Fibroblast of skin of abdomen (primary cell): ENCODE measurements around the gene HPCAL1.
"Not testable (repeated sequence)": the region's sequence is repeated elsewhere in the genome, so short reads cannot be mapped to it uniquely, and the experiment has no call there.

Source experiments
- DNase-seq: peaks from one replicate; pipeline ENCODE4 v3.0.0-alpha.2; 2013

The HPCAL1 gene

DNA sequence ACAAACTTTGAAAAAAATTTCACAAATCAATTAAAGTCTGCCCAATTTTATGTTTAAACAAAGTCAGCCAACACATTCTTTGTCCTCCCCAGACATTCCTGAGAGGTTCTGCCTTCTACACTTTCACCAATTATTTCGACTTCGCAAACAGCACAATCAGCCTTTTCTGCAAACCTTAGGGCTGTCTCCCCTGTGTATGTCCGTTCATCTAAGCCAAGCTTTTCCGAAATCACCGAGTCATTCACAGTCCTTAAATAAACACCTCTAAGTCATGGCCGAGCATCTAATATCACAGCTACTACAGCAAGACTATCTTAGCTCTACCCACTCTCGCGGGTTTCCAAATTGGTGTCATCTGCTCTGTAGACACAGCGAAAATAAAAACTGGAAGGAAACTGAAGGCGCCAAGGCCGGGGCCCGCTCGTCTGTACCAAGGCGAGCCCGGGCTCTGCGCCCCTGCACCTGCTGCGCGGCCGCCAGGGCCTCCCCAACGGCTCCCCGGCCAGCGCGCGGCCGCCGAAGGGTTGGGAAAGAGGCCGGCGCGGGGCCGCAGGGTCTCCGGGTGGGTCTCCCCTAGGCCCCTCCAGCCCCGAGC lies 144.7 kb downstream of the HPCAL1 start:
- DNase-seq = peak; percentile 16

- peak; percentile 95 for DNase-seq
Observed at GRCh38 chr2:10447895-10448575, 145.3 kb downstream of the HPCAL1 start, which contains the start of gene ODC1. Gene ODC1, minus strand, starts transcription at chr2:10448327. Its CDS starts 3,295 bp downstream, at chr2:10445032.

GRCh38 chr2:10448576-10449485 lies 146.1 kb downstream of the HPCAL1 start:
- no peak for DNase-seq

GRCh38 chr2:10449486-10449831 lies 146.8 kb downstream of the HPCAL1 start:
- DNase-seq = no peak

- DNase-seq = no peak
Observed at GRCh38 chr2:10449838-10450691, 147.4 kb downstream of the HPCAL1 start.

DNA sequence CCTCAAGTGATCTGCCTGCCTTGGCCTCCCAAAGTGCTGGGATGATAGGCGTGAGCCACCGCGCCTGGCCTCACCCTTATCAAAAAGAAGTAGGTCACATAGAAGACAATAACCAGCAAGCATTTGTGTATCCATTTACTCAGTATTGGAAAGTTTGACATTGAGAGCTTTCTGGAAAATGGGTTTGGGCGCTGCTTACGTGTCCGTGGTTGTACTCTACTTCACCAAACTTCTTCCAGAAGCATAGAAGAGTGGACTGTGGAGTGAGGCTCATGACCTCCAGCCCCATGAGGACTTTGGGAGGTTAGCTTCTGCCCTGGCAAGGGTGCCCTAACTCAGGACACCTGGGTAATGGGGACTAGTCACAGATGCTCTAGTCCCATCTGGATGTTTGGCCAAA lies 149.1 kb downstream of the HPCAL1 start:
- no peak for DNase-seq

DNA sequence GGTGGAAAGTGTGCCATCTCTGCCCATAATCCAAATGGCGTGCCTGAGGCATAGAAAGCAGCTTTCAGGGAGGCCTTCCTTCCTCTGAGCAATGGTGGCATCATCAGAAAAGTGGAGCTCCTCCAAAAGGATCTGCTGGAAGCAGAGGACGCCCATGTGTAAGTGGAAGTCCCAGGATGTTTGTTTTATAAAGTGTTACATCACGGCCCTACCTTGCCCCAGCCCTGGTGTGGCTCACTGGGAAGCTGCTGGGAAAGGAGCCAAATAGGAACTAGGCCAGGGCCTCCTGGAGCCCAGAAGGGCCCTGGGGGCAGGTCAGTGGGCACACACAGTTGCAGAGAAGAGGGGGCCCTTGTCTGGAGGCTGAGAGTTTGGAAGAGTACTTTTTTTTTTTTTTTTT lies 149.6 kb downstream of the HPCAL1 start:
- DNase-seq = peak; percentile 46

DNA sequence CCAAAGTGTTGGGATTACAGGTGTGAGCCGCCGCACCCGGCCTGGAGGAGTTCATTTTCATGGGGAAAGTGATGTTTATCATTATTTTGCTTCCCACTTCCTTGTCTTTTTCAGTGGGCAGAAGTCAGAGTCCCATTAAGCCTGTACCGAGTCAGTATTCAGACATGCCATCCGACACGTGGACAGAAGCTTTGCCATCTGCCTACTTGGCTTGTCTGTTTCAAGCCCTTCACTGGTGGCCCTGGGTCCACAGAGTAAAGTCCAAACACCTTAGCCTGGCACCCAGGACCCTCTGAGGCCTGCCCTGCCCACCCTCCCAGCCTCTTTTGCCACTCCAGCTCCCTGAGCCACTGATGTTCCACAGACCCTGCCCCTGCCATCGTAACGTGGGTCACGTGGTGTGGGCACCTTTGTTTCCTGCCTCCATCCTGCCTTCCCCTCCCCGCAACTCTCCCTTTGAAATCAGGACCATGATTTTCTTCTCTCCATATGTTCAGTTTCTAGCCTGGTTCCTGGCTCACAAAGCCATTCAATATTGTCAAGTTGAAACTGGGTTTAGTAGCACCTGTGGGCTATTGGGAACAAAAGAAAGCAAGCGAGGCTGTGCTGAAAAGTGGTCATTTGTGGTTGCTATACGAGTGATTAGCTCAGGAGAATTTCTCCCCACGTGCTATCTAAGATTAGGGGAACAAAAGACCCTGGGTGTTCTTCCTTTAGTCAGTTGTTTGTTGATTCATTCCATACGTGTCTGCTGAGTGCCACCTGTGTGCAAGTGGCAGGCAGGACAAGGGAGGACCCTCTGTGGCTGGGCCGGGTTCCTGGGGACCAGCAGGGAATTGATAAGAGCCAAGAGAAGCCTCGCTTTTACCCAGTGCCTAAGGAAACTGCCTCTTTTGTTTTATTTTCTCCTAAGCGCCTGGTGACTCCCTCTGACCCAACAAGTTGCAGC lies 150.5 kb downstream of the HPCAL1 start:
- DNase-seq = no peak

DNA sequence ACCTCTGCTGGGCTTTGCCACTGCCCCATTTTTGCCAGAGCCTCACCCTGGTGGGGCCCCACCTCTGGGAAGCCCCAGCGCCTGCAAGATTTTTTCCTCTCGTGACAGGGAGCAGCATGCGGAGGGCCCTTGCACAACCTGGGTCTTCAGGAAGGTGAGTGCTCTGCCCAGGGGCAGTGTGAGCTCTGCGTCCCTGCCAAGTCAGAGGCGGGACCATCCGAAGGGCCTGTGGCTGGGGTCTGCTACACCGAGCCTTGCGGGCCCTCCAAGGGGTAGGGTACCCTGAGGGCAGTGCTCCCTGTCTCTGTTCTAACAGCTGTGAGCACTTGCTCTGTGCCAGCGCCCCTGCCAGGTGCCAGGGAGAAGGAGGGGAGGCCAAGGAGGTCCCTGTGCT lies 151.2 kb downstream of the HPCAL1 start:
- DNase-seq = no peak

DNA sequence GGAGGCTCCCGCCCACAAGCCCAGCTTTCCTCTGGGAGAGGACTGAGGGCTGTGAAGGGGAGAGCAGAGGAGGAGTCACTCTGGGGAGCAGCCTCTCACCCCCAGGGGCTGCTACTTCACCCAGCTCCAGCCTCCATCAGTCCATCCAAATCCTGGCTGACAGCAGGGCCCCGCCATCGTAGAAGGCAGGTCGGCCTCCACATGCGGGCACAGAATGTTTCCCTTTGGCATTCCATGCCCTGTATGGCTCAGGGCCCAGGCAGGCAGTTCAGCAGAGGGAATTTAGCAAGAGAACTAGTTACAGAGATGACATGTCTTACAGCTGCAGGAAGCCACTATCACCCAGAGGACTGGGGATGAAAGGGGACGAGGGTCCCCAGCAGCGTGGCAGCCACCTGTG lies 151.8 kb downstream of the HPCAL1 start:
- DNase-seq = no peak

DNA sequence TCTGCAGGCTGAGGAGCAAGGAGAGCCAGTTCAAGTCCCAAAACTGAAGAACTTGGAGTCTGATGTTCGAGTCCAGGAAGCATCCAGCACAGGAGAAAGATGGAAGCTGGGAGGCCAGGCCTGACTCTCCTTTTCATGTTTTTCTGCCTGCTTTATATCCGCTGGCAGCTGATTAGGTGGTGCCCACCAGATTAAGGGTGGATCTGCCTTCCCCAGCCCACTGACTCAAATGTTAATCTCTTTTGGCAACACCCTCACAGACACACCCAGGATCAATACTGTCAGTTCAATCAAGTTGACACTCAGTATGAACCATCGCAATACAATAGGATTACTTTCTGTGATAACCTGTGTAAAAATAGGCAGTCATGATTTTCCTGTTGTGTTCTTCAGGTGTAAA lies 154.5 kb downstream of the HPCAL1 start:
- DNase-seq = not testable (repeated sequence)

- DNase-seq = peak; percentile 10
Observed at GRCh38 chr2:10457846-10458598, 155.3 kb downstream of the HPCAL1 start.

- DNase-seq = no peak
Observed at GRCh38 chr2:10460366-10460796, 157.7 kb downstream of the HPCAL1 start.

GRCh38 chr2:10462178-10463083 lies 159.7 kb downstream of the HPCAL1 start:
- no peak for DNase-seq

GRCh38 chr2:10465910-10466309 lies 163.2 kb downstream of the HPCAL1 start:
- no peak for DNase-seq

GRCh38 chr2:10466801-10467200 lies 164.1 kb downstream of the HPCAL1 start:
- DNase-seq = no peak

DNA sequence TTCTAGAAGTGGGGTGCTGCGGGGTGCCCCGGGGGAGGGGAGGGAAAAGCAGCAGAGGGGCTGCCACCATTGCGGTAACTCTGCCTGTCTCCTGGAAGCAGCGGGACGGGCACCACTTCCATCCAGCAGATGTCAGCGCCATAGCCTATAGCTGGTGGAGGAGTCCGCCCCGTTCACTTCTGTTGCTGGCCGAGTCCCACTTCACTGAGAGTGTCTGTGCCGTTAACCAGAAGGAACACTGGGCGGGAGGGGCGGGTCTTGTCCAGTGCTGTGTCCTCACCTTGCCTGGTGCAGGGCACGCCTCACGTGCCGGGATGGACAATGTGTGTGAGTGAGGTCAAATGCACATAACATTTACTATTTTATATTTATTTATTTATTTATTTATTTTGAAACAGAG lies 164.7 kb downstream of the HPCAL1 start:
- no peak for DNase-seq

DNA sequence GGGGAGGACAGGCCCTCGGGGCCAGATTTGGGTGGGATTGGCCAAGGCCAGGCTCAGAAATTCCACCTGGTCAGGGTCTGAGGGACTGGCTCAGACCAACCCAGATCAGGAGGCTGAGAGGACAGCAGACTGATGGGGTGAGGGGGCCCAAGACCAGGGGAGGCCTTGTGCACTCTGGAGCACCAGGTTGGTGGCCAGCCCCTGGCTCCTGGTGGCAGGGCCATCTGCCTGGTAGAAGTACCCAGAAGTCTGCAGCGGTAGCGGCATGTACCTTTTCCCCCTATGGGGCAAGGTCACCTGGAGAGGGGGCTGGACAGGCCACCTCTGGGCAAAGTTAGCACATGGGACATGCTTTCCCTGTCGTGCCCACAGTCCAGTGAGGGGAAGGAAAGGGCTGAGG lies 166.6 kb downstream of the HPCAL1 start:
- DNase-seq = no peak

DNA sequence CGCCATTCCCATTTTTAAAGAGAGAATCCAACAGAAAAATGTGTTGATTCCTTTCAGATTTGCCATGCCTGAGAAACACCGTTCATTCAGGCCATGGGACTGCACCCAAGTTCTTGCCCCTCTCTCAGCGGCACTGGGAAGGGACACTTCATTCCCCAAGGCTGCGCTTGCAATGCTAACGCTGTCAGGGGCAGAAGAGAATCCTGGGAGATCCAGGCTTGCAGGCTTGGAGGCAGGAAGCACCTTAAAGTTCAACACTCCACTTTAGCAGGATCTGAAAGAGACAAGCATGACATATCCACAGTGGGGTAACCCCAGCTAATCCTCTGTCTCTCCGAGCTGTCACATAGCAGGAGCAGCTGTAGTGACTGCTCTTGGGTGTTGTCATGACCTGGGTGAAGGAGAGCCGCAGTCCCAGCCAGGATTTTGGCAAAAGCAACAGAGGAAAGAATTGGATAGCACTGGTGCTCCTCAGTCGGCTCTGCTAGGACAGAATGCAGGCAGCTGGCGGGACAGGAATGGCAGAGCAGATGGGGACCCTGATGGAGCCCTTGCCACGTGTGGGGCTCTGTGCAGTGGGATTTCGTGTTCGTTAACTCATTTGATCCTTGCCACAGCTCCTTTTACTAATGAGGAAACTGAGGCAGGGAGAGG lies 167.4 kb downstream of the HPCAL1 start:
- DNase-seq = no peak
